ENCODE measurements around the gene ARHGAP18. TPM values are rescaled to one million over a fixed set of nuclear protein-coding genes. Genes with fewer than 3 reads are reported as not detected.

The ARHGAP18 gene
- total RNA-seq, 1 experiment from 2014 or later = 64.5 TPM

GRCh38 chr6:129633529-129633928 is 76.4 kb downstream of the ARHGAP18 start:
- peaks cover 56% of the 10 kb centered on the region for H3K36me3 Mint-ChIP-seq (ENCODE audit: insufficient read depth, unreplicated experiment)
- peaks cover 33% of the 10 kb centered on the region for H3K4me1 Mint-ChIP-seq (ENCODE audit: low read depth, unreplicated experiment)
- no peak overlapping the region for H3K27ac Mint-ChIP-seq (ENCODE audit: unreplicated experiment)
- no peak overlapping the region for H3K4me3 Mint-ChIP-seq (ENCODE audit: low read depth, unreplicated experiment)
- intact Hi-C loops (cut with micrococcal nuclease; ENCODE audit: unreplicated experiment) = no loop called here
- TF ChIP-seq, protein P1, sequence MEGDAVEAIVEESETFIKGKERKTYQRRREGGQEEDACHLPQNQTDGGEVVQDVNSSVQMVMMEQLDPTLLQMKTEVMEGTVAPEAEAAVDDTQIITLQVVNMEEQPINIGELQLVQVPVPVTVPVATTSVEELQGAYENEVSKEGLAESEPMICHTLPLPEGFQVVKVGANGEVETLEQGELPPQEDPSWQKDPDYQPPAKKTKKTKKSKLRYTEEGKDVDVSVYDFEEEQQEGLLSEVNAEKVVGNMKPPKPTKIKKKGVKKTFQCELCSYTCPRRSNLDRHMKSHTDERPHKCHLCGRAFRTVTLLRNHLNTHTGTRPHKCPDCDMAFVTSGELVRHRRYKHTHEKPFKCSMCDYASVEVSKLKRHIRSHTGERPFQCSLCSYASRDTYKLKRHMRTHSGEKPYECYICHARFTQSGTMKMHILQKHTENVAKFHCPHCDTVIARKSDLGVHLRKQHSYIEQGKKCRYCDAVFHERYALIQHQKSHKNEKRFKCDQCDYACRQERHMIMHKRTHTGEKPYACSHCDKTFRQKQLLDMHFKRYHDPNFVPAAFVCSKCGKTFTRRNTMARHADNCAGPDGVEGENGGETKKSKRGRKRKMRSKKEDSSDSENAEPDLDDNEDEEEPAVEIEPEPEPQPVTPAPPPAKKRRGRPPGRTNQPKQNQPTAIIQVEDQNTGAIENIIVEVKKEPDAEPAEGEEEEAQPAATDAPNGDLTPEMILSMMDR (IDR thresholded peaks at IDR 0.05; ENCODE audit: unreplicated experiment) = no peak
- H3K27me3 Mint-ChIP-seq (ENCODE audit: unreplicated experiment) = no peaks in the 10 kb centered on the region
- no TSS peak for BruUV-seq (replicated peaks)
- H3K9me3 Mint-ChIP-seq (ENCODE audit: low read depth, unreplicated experiment) = no peaks in the 10 kb centered on the region
- CTCF ChIA-PET = no interaction called here
- DNase-seq = no peak

DNA sequence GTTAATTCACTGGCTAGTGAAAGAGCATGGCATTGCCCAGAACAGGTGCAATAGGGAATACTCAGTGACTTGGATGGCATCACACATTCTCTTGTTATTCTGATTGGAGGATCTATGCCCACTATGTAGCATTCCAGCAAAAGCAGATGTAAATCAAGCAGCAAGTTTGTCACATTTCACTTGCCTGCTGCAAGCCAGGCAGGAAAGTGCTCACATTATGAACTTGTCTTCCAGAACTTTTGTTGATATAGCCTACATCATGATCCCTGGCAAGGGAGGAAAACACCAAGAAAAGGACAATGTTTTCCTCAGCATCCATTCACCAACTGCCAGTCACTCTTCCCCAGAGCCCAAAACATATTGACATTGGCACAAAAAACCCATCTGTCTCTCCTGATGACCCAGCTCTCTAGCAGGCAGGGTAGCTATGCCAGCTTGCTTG is 77.8 kb downstream of the ARHGAP18 start:
- Mint-ChIP-seq H3K27ac (ENCODE audit: unreplicated experiment) (no peak overlapping the region), H3K4me1 (ENCODE audit: low read depth, unreplicated experiment) (peaks cover 20% of the 10 kb centered on the region), H3K4me3 (ENCODE audit: low read depth, unreplicated experiment) (no peak overlapping the region), H3K27me3 (ENCODE audit: unreplicated experiment) (no peaks in the 10 kb centered on the region), H3K9me3 (ENCODE audit: low read depth, unreplicated experiment) (no peaks in the 10 kb centered on the region), H3K36me3 (ENCODE audit: insufficient read depth, unreplicated experiment) (peaks cover 56% of the 10 kb centered on the region)
- no peak for DNase-seq
- intact Hi-C loops (cut with micrococcal nuclease; ENCODE audit: unreplicated experiment) = no loop called here
- CTCF ChIA-PET = no interaction called here
- TF ChIP-seq, protein P1 (IDR thresholded peaks at IDR 0.05; ENCODE audit: unreplicated experiment) = no peak
- no TSS peak for BruUV-seq (replicated peaks)

- TF ChIP-seq, protein P1 (IDR thresholded peaks at IDR 0.05; ENCODE audit: unreplicated experiment) = no peak
- DNase-seq = no peak
- Mint-ChIP-seq H3K36me3 (ENCODE audit: insufficient read depth, unreplicated experiment) (peaks cover 57% of the 10 kb centered on the region), H3K27me3 (ENCODE audit: unreplicated experiment) (no peaks in the 10 kb centered on the region), H3K27ac (ENCODE audit: unreplicated experiment) (no peak overlapping the region), H3K4me1 (ENCODE audit: low read depth, unreplicated experiment) (peaks cover 15% of the 10 kb centered on the region), H3K4me3 (ENCODE audit: low read depth, unreplicated experiment) (no peak overlapping the region), H3K9me3 (ENCODE audit: low read depth, unreplicated experiment) (no peaks in the 10 kb centered on the region)
- CTCF ChIA-PET = no interaction called here
- no TSS peak for BruUV-seq (replicated peaks)
- intact Hi-C loops (cut with micrococcal nuclease; ENCODE audit: unreplicated experiment) = no loop called here
Measured at GRCh38 chr6:129631070-129631469, 78.9 kb downstream of the ARHGAP18 start.

DNA sequence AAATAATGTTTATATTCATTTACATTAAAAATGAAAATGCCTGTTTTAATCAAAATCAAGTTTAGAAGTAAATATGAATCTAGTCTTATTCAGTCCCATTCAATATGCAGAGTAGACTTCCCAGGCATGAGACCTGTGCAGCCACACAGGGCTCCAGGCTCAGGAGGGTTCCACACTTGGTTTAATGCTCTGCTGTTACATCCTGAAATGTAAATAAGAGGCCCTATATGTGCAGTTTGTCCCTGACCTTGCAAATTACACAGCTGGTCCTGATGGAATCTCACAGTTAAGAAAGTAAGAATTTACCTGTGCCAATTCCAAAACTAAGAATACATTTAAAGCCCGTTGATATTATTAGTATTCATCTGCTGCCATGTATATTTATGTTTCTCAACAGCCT is 79.4 kb downstream of the ARHGAP18 start:
- H3K4me3 Mint-ChIP-seq (ENCODE audit: low read depth, unreplicated experiment) = no peak overlapping the region
- intact Hi-C loops (cut with micrococcal nuclease; ENCODE audit: unreplicated experiment) = no loop called here
- peaks cover 54% of the 10 kb centered on the region for H3K36me3 Mint-ChIP-seq (ENCODE audit: insufficient read depth, unreplicated experiment)
- peaks cover 11% of the 10 kb centered on the region for H3K4me1 Mint-ChIP-seq (ENCODE audit: low read depth, unreplicated experiment)
- no TSS peak for BruUV-seq (replicated peaks)
- CTCF ChIA-PET = no interaction called here
- H3K27me3 Mint-ChIP-seq (ENCODE audit: unreplicated experiment) = no peaks in the 10 kb centered on the region
- H3K9me3 Mint-ChIP-seq (ENCODE audit: low read depth, unreplicated experiment) = no peaks in the 10 kb centered on the region
- no peak overlapping the region for H3K27ac Mint-ChIP-seq (ENCODE audit: unreplicated experiment)
- TF ChIP-seq, protein P1 (IDR thresholded peaks at IDR 0.05; ENCODE audit: unreplicated experiment) = no peak
- DNase-seq = no peak
